Loucy (cell line): ENCODE data around the gene PMFBP1.

Source experiments
- H2AFZ ChIP-seq: fragments of 200-600 bp; sonication (generic); 2 replicates; pipeline ENCODE4 v1.6.0; 2016; ENCODE audit warnings: antibody characterized with exemption, mild to moderate bottlenecking, low read length, moderate library complexity
- H3F3A ChIP-seq: fragments of 200-600 bp; 2 replicates; pipeline ENCODE4 v1.6.0; 2016; ENCODE audit warnings: antibody characterized with exemption, low read depth, mild to moderate bottlenecking
- H3K27me3 ChIP-seq: fragments of 200-600 bp; sonication (generic); 2 replicates; pipeline ENCODE4 v1.6.1; 2014; ENCODE audit warnings: low read length, mild to moderate bottlenecking; ENCODE audit not compliant: insufficient read depth, poor library complexity, severe bottlenecking
- H3K36me3 ChIP-seq: fragments of 200-600 bp; sonication (generic); 2 replicates; pipeline ENCODE4 v1.6.1; 2016; ENCODE audit warnings: low read length; ENCODE audit not compliant: insufficient read depth
- H3K4me1 ChIP-seq: fragments of 200-600 bp; sonication (generic); 2 replicates; pipeline ENCODE4 v1.5.1; 2014; ENCODE audit warnings: low read length, mild to moderate bottlenecking; ENCODE audit not compliant: insufficient read depth, poor library complexity, severe bottlenecking
- H3K4me2 ChIP-seq: fragments of 200-600 bp; sonication (generic); 2 replicates; pipeline ENCODE4 v1.6.0; 2014; ENCODE audit warnings: antibody characterized with exemption, low read length, low read depth, mild to moderate bottlenecking; ENCODE audit not compliant: poor library complexity, severe bottlenecking
- H3K4me3 ChIP-seq: fragments of 200-600 bp; sonication (generic); 2 replicates; pipeline ENCODE4 v1.5.1; 2014; ENCODE audit warnings: low read length, mild to moderate bottlenecking, mixed read lengths; ENCODE audit not compliant: poor library complexity, severe bottlenecking
- H3K79me2 ChIP-seq: fragments of 200-600 bp; sonication (generic); 2 replicates; pipeline ENCODE4 v1.6.1; 2014; ENCODE audit warnings: low read length; ENCODE audit not compliant: insufficient read depth
- H3K9ac ChIP-seq: fragments of 200-600 bp; sonication (generic); 2 replicates; pipeline ENCODE4 v1.6.0; 2014; ENCODE audit warnings: mild to moderate bottlenecking, low read depth, low read length, moderate library complexity; ENCODE audit not compliant: poor library complexity, severe bottlenecking
- H3K9me2 ChIP-seq: fragments of 200-600 bp; sonication (generic); replicated peaks from 2 replicates; pipeline ENCODE4 v1.6.1; 2016; ENCODE audit warnings: low read depth, low read length, mixed read lengths
- H3K9me3 ChIP-seq: fragments of 200-600 bp; sonication (generic); 2 replicates; pipeline ENCODE4 v1.6.1; 2014; ENCODE audit warnings: mild to moderate bottlenecking, antibody characterized with exemption, low read length, low read depth; ENCODE audit not compliant: insufficient read depth
- H4K20me1 ChIP-seq: fragments of 200-600 bp; sonication (generic); 2 replicates; pipeline ENCODE4 v1.6.0; 2014; ENCODE audit warnings: antibody characterized with exemption, low read length, mild to moderate bottlenecking; ENCODE audit not compliant: insufficient read depth, poor library complexity, severe bottlenecking
- EZH2phosphoT487 ChIP-seq: fragments of 200-600 bp; IDR thresholded peaks from 2 replicates; pipeline ENCODE4 v1.6.1; 2018; ENCODE audit warnings: antibody characterized with exemption, mild to moderate bottlenecking, moderate library complexity, borderline replicate concordance
- TF ChIP-seq, protein P1 (sequence below): fragments of 200-600 bp; sonication (generic); conservative IDR thresholded peaks from 2 replicates; pipeline ENCODE4 v1.5.1; 2014; ENCODE audit warnings: mild to moderate bottlenecking, antibody characterized with exemption, low read length

The PMFBP1 gene

DNA sequence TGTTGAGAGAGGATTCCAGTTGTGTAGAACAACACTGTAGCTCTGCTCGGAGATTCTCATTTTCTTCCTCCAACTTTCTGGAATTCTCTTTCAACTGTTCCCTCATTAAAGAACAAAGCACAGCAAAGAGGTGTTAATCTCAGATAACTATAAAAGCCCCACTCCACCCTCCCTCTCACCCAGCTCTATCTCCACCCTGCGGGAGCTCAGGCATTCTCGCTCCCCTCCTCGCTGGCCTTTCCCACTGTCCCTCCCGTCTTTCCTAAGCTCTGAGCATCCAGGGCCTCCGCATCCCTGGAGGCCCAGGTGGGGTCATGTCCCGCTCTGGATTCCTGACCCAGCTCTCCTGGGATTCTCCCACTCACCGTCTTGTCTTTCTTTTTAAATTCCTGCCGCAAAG lies 43.3 kb downstream of the PMFBP1 start:
- Histone ChIP-seq H3K9me2 (no peaks in the 10 kb centered on the region), H3K27me3 (no peaks in the 10 kb centered on the region), H3K79me2 (no peaks in the 10 kb centered on the region), H3F3A (no peaks in the 10 kb centered on the region), H3K4me2 (no peak overlapping the region), H3K4me3 (no peak overlapping the region), H3K9me3 (no peaks in the 10 kb centered on the region), H3K4me1 (no peaks in the 10 kb centered on the region), H3K36me3 (no peaks in the 10 kb centered on the region), H4K20me1 (no peaks in the 10 kb centered on the region), H2AFZ (no peak overlapping the region), H3K9ac (no peak overlapping the region)
- TF ChIP-seq EZH2phosphoT487, result no peak
- TF ChIP-seq, protein P1, sequence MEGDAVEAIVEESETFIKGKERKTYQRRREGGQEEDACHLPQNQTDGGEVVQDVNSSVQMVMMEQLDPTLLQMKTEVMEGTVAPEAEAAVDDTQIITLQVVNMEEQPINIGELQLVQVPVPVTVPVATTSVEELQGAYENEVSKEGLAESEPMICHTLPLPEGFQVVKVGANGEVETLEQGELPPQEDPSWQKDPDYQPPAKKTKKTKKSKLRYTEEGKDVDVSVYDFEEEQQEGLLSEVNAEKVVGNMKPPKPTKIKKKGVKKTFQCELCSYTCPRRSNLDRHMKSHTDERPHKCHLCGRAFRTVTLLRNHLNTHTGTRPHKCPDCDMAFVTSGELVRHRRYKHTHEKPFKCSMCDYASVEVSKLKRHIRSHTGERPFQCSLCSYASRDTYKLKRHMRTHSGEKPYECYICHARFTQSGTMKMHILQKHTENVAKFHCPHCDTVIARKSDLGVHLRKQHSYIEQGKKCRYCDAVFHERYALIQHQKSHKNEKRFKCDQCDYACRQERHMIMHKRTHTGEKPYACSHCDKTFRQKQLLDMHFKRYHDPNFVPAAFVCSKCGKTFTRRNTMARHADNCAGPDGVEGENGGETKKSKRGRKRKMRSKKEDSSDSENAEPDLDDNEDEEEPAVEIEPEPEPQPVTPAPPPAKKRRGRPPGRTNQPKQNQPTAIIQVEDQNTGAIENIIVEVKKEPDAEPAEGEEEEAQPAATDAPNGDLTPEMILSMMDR, result no peak

DNA sequence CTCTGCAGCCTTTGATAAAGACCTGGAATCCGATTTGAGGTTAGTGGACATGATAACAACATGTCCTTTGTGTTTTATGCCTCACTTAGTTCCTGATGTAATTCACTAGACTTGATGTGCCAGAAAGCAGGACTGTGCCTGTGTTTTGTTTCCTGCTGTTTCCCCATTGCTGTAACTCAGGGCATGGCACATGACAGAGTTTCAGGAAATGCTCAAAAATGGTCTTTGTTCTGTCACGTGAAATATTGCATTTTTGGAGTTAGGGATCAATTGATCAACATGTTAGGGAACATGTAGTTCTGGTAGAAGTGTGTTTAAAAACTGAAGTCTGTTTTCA lies 45.6 kb downstream of the PMFBP1 start:
- Histone ChIP-seq H3F3A (no peaks in the 10 kb centered on the region), H3K4me3 (no peak overlapping the region), H3K79me2 (no peaks in the 10 kb centered on the region), H3K9me2 (no peaks in the 10 kb centered on the region), H3K9me3 (no peaks in the 10 kb centered on the region), H2AFZ (no peak overlapping the region), H3K4me2 (no peak overlapping the region), H4K20me1 (no peaks in the 10 kb centered on the region), H3K4me1 (no peaks in the 10 kb centered on the region), H3K36me3 (no peaks in the 10 kb centered on the region), H3K27me3 (no peaks in the 10 kb centered on the region), H3K9ac (no peak overlapping the region)
- TF ChIP-seq, protein P1, result no peak
- no peak for TF ChIP-seq EZH2phosphoT487

DNA sequence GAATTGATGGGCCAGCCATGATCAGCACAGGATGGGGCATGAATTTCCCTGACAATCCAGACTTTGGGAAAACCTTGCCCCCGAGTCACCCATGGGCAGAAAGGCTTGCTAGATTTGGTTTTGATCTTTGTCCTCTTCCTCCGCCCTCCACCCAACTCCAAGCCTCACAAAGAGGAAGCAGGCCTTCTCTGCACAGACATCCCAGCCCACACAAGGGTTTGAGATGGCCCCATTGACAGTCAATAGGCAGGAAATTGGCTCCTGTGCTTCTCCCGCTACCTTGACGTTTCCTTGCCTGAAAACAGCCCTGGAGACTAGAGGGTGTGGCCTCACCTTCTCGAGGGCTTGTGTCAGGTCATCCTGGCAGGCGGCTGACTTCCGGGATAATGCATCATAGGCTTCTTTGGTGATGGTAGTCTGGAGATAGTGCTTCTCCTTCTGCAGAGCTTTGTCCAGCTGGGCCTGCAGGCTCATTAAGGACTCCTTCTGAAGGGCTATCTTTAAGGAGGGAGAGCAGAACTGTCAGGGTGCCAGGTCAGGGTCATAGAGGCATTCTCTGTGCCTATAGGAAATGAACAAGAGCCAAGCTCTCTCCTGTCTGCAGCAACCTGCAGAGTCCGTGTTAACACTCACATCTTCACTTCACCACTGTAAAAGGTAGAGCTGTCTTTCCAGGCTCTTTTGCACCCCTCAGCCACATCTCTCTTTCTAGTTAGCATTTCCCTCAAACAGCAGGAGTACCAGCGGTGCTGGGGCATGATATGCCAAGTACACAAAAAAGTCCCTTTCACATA lies 46.1 kb downstream of the PMFBP1 start:
- H3K27me3 ChIP-seq, result no peaks in the 10 kb centered on the region
- TF ChIP-seq EZH2phosphoT487, result no peak
- TF ChIP-seq, protein P1, result no peak
- H2AFZ ChIP-seq, result no peak overlapping the region
- no peaks in the 10 kb centered on the region for H3K9me3 ChIP-seq
- H3K4me1 ChIP-seq, result no peaks in the 10 kb centered on the region
- no peaks in the 10 kb centered on the region for H3K9me2 ChIP-seq
- no peaks in the 10 kb centered on the region for H4K20me1 ChIP-seq
- no peak overlapping the region for H3K4me3 ChIP-seq
- H3K9ac ChIP-seq, result no peak overlapping the region
- H3K36me3 ChIP-seq, result no peaks in the 10 kb centered on the region
- no peak overlapping the region for H3K4me2 ChIP-seq
- H3K79me2 ChIP-seq, result no peaks in the 10 kb centered on the region
- H3F3A ChIP-seq, result no peaks in the 10 kb centered on the region
